Left ventricle myocardium inferior (tissue), 1 donor: ENCODE measurements around the gene GAA. TPM values are rescaled to one million over a fixed set of nuclear protein-coding genes. Genes with fewer than 3 reads are reported as not detected.

Experiments used
- DNase-seq: peaks from one replicate; pipeline ENCODE4 v3.0.0-alpha.2; 2020
- H3K27ac ChIP-seq: fragments of 200-600 bp; replicated peaks from 2 replicates; pipeline ENCODE4 v1.8.0; 2021
- H3K27me3 ChIP-seq: fragments of 200-600 bp; 2 replicates; pipeline ENCODE4 v1.8.0; 2021; ENCODE audit warnings: low read depth
- H3K36me3 ChIP-seq: fragments of 200-600 bp; 2 replicates; pipeline ENCODE4 v1.8.0; 2021
- H3K4me1 ChIP-seq: fragments of 200-600 bp; 2 replicates; pipeline ENCODE4 v1.8.0; 2021
- H3K4me3 ChIP-seq: fragments of 200-600 bp; 2 replicates; pipeline ENCODE4 v1.8.0; 2021; ENCODE audit warnings: mild to moderate bottlenecking, moderate library complexity
- H3K9me3 ChIP-seq: fragments of 200-600 bp; replicated peaks from 2 replicates; pipeline ENCODE4 v1.8.0; 2021
- intact Hi-C: fragments of 100-400 bp; cut with micrococcal nuclease; formaldehyde crosslinking; loops from one replicate; pipeline ENCODE4 v1.11.0; 2022
- total RNA-seq: library from RNA; stranded (reverse); fragmentation: NEBNext Ultra II Directional; extraction: Animal tissue kit (Norgen Biotek cat#: 25700); gene quantifications from one replicate; pipeline ENCODE4 v1.2.1, GENCODE V29; 2021
- TF ChIP-seq, protein P1 (sequence below): fragments of 200-600 bp; IDR thresholded peaks from 2 replicates; pipeline ENCODE4 v1.8.0; 2021; ENCODE audit warnings: antibody characterized with exemption, mild to moderate bottlenecking, borderline replicate concordance
- donor health status: DM: no; HTN: yes; CAD: no; lungs with severe emphysema.

The GAA gene
- total RNA-seq, 1 donor from 2014 or later: 44.4 TPM

DNA sequence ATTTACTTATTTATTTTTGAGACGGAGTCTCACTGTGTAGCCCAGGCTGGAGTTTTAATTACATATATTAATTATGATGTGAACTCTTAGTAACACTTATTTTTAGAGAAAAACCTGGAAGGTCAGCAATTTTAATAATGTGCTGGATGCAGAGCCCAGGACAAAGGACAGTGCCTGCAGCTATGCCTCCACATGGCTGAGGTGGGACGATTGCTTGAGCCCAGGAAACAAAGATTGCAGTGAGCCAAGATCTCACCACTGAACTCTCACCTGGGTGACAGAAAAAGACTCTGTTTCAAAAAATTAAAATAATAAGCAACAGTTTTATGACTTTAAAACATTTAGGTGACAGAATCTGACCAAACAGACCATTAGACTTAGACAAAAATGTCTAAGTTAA lies 57.5 kb downstream of the GAA start:
- H3K4me1 ChIP-seq: no peaks in the 10 kb centered on the region
- no peaks in the 10 kb centered on the region for H3K36me3 ChIP-seq
- DNase-seq: no peak
- H3K27me3 ChIP-seq: peaks cover 18% of the 10 kb centered on the region
- peaks cover 14% of the 10 kb centered on the region for H3K9me3 ChIP-seq
- no peak overlapping the region for H3K4me3 ChIP-seq
- no peak overlapping the region for H3K27ac ChIP-seq
- intact Hi-C loops: no loop called here
- TF ChIP-seq, protein P1, sequence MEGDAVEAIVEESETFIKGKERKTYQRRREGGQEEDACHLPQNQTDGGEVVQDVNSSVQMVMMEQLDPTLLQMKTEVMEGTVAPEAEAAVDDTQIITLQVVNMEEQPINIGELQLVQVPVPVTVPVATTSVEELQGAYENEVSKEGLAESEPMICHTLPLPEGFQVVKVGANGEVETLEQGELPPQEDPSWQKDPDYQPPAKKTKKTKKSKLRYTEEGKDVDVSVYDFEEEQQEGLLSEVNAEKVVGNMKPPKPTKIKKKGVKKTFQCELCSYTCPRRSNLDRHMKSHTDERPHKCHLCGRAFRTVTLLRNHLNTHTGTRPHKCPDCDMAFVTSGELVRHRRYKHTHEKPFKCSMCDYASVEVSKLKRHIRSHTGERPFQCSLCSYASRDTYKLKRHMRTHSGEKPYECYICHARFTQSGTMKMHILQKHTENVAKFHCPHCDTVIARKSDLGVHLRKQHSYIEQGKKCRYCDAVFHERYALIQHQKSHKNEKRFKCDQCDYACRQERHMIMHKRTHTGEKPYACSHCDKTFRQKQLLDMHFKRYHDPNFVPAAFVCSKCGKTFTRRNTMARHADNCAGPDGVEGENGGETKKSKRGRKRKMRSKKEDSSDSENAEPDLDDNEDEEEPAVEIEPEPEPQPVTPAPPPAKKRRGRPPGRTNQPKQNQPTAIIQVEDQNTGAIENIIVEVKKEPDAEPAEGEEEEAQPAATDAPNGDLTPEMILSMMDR: no peak

DNA sequence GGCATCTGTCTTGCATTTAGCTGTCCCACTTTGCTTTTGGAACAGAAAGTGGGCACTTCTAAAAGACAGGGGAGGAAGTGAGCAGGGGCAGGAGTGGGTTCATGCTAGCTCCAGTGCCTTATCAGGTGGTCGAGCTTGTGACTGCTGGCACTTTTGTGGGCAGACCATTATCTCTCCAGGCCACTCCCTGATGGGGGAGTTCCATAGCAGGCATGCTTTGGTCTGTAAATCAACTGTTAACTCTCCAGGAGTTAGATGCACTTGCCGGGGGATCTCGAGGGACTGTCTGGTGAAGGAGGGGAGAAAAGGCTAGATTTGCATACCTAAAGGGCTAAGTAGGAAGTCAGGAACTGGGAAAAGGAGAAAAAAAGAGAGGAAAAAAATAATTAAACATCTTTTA lies 59.2 kb downstream of the GAA start:
- Histone ChIP-seq H3K4me1 (no peaks in the 10 kb centered on the region), H3K27me3 (peaks cover 18% of the 10 kb centered on the region), H3K9me3 (peaks cover 12% of the 10 kb centered on the region), H3K36me3 (no peaks in the 10 kb centered on the region), H3K4me3 (no peak overlapping the region), H3K27ac (no peak overlapping the region)
- no peak for DNase-seq
- intact Hi-C loops: no loop called here
- TF ChIP-seq, protein P1: no peak

DNA sequence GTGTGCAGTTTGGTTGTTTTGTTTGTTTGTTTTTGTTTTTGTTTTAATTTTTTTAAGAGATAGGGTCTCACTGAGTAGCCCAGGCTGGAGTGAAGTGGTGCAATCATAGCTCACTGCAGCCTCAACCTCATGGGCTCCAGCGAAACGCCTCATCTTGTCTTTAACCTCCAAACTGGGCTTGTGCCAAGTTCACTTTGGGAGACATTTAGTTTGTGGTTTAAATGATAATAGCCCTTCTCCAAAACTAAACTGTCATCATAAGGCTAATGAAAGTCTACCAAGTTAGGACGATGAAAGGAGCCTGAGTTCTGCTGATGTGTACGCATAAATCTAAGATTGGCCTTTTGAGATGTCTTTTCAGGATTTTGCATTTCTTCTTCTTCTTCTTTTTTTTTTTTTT lies 62.0 kb downstream of the GAA start:
- TF ChIP-seq, protein P1: no peak
- Histone ChIP-seq H3K27me3 (peaks cover 18% of the 10 kb centered on the region), H3K4me3 (no peak overlapping the region), H3K9me3 (no peaks in the 10 kb centered on the region), H3K4me1 (no peaks in the 10 kb centered on the region), H3K36me3 (no peaks in the 10 kb centered on the region), H3K27ac (no peak overlapping the region)
- intact Hi-C loops: no loop called here
- no peak for DNase-seq

DNA sequence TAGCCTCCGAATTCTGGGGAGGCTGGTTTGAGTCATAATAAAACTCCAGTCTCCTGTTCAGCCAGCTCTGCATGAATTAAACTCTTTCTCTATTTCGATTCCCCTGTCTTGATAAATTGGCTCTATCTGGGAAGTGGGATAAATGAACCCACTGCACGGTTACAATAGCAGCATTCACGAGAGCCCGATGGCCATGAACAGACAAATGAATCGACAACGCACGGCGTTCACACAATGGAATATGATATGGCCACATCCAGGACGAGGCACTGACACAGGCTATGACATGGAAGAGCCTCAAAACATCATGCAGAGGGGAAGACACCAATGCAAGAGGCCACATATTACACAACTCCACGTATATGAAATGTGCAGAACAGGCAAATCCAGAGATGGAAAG lies 62.8 kb downstream of the GAA start:
- DNase-seq: no peak
- Histone ChIP-seq H3K4me3 (no peak overlapping the region), H3K27me3 (peaks cover 24% of the 10 kb centered on the region), H3K4me1 (no peaks in the 10 kb centered on the region), H3K9me3 (no peaks in the 10 kb centered on the region), H3K27ac (no peak overlapping the region), H3K36me3 (no peaks in the 10 kb centered on the region)
- TF ChIP-seq, protein P1: no peak
- intact Hi-C loops: no loop called here

DNA sequence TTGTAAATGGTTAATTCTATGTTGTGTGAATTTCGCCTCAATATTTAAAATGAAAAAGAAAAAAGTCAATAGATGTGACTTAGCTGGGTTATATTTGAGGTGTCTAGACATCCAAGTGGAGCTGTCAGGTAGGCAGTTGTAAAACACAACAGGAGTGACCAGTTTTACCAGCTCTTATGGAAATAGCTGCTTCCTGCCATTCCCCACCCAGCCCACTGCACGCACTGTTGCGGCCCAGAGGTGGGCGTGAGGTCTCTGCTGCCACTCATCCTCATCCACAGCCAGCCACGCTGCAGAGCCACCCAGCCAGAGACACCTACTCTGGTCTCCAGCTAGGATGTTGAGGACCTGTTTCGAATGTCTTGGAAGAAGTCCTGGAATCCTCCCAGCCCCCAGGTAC lies 65.1 kb downstream of the GAA start:
- Histone ChIP-seq H3K36me3 (no peaks in the 10 kb centered on the region), H3K9me3 (no peaks in the 10 kb centered on the region), H3K4me1 (no peaks in the 10 kb centered on the region), H3K4me3 (no peak overlapping the region), H3K27ac (no peak overlapping the region), H3K27me3 (peaks cover 24% of the 10 kb centered on the region)
- intact Hi-C loops: no loop called here
- TF ChIP-seq, protein P1: no peak
- DNase-seq: no peak

DNA sequence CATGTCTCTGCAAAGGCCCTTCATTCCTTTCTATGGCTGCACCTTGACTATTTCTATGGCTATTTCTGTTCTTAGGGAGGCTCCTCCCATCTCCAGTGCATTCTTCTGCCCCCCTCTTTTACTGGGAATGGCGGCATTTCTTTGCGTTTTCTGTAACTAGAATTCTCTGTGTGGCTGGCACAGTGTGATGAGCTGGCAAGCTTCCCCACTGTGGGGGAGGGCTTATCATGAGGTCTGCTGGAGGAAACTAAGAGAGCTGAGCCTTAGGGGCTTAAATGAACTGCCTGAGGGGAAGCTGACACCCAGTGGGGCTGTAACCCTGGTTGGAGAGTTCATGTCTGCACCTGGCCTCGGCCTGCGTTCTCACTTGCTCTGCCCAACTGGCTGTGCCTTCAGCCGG lies 67.0 kb downstream of the GAA start:
- Histone ChIP-seq H3K9me3 (no peaks in the 10 kb centered on the region), H3K4me3 (no peak overlapping the region), H3K27me3 (peaks cover 29% of the 10 kb centered on the region), H3K36me3 (no peaks in the 10 kb centered on the region), H3K4me1 (no peaks in the 10 kb centered on the region), H3K27ac (no peak overlapping the region)
- intact Hi-C loops: no loop called here
- no peak for DNase-seq
- TF ChIP-seq, protein P1: no peak
